Esophagus muscularis mucosa (tissue), 4 donors: ENCODE results near the gene ARID5A.

Experiments
- CTCF ChIP-seq, 3 experiments: fragments of 200-600 bp in 2 of 3; fragments of 450-650 bp in 1 of 3; sonication (generic) in 2 of 3; IDR thresholded peaks; one replicate each; pipeline ENCODE4 v1.5.1; 2017 to 2019; ENCODE audit warnings: antibody characterized with exemption in 3 of 3, mild to moderate bottlenecking in 2 of 3, moderate library complexity in 1 of 3
- EP300 ChIP-seq: sonication (generic); formaldehyde crosslinking; IDR thresholded peaks from one replicate; pipeline ENCODE4 v1.6.1; 2017; ENCODE audit warnings: antibody characterized with exemption
- POLR2A ChIP-seq: fragments of 450-650 bp; IDR thresholded peaks from one replicate; pipeline ENCODE4 v1.6.1; 2017; ENCODE audit warnings: antibody characterized with exemption, moderate library complexity, mild to moderate bottlenecking, low read depth
- POLR2AphosphoS5 ChIP-seq, 2 donors: sonication (generic); formaldehyde crosslinking; IDR thresholded peaks; one replicate each; pipeline ENCODE4 v1.6.1; 2017; ENCODE audit warnings: antibody characterized with exemption in 2 of 2

GRCh38 chr2:96556441-96557330, 20.1 kb downstream of the ARID5A start:
- TF ChIP-seq POLR2A (no peak), CTCF (IDR thresholded peaks at IDR 0.05) (no peak), POLR2AphosphoS5 (IDR thresholded peaks at IDR 0.05) (no peak), EP300 (no peak)
